ENCODE data around the gene TCF3. TPM values are rescaled to one million over a fixed set of nuclear protein-coding genes. Genes with fewer than 3 reads are reported as not detected.

Gene TCF3
- total and polyA plus RNA-seq, 2 donors (not counting 1 experiment from before 2014, with no cell fraction given), result 39.3 to 54.7 TPM

DNA sequence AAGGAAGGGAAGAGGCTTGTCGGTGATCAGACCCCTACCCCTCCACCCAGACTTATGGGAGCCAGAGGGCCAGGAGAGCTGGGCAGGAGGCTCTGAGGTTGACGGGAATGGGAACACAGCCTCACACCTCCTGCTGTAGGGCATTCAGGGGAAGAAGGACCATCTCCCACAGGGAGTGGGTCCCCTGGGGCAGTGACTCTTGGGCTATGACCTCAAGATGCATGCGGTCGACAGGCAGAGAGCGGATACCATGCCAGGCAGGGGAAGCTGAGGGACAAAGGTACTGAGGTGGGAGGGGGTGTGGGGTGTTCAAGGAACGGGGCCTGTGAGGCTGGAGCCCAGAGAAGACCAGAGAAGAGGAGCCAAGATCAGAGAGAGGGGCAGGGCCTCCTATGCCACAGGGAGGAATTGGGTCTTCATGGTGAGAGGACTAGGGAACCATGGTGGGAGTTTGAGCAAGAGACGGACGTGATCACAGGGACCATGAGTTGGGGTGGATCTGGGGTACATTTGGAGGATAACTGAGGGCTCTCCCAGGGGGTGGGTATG lies 4.6 kb upstream of the TCF3 start:
- no peaks in the 10 kb centered on the region for H3K9me3 ChIP-seq (ENCODE audit: control insufficient read depth, insufficient read depth, low read depth, low read length)
- TF ChIP-seq EZH2 (IDR thresholded peaks at IDR 0.05; ENCODE audit: low read length, missing control alignments), result no peak
- TF ChIP-seq CTCF (conservative IDR thresholded peaks at IDR 0.05 in 1 of 2, IDR thresholded peaks at IDR 0.05 in 1 of 2; ENCODE audit: low read depth in 1 of 2, low read length in 2 of 2), result no peak
- H3K9ac ChIP-seq (ENCODE audit: insufficient read depth, low read length), result no peak overlapping the region
- no peaks in the 10 kb centered on the region for H3K4me1 ChIP-seq (ENCODE audit: control insufficient read depth, extremely low read depth, insufficient read depth, low read length)
- no peak overlapping the region for H2AFZ ChIP-seq (ENCODE audit: low read length)
- no peak overlapping the region for H3K4me3 ChIP-seq (replicated peaks in 1 of 4; ENCODE audit: control extremely low read depth in 1 of 4, insufficient read depth in 1 of 4, low read depth in 3 of 4, low read length in 4 of 4)
- H3K27me3 ChIP-seq (ENCODE audit: control insufficient read depth, insufficient read depth, low read length), result no peaks in the 10 kb centered on the region
- DNase-seq (ENCODE audit: low read depth in 2 of 2), result no peak
- H3K27ac ChIP-seq (ENCODE audit: insufficient read depth, low read length), result no peak overlapping the region
- no peaks in the 10 kb centered on the region for H4K20me1 ChIP-seq (ENCODE audit: control insufficient read depth, extremely low read depth, insufficient read depth, low read length)
- no peaks in the 10 kb centered on the region for H3K36me3 ChIP-seq (ENCODE audit: control insufficient read depth, insufficient read depth, low read length)
- no peaks in the 10 kb centered on the region for H3K79me2 ChIP-seq (ENCODE audit: control insufficient read depth, insufficient read depth, low read length)
- no peak overlapping the region for H3K4me2 ChIP-seq (ENCODE audit: extremely low read depth, insufficient read depth, low read length)

- Histone ChIP-seq H4K20me1 (ENCODE audit: control insufficient read depth, extremely low read depth, insufficient read depth, low read length) (no peaks in the 10 kb centered on the region), H3K27me3 (ENCODE audit: control insufficient read depth, insufficient read depth, low read length) (no peaks in the 10 kb centered on the region), H3K79me2 (ENCODE audit: control insufficient read depth, insufficient read depth, low read length) (peaks cover 4% of the 10 kb centered on the region), H3K36me3 (ENCODE audit: control insufficient read depth, insufficient read depth, low read length) (no peaks in the 10 kb centered on the region), H3K27ac (ENCODE audit: insufficient read depth, low read length) (no peak overlapping the region), H3K4me1 (ENCODE audit: control insufficient read depth, extremely low read depth, insufficient read depth, low read length) (no peaks in the 10 kb centered on the region), H3K9me3 (ENCODE audit: control insufficient read depth, insufficient read depth, low read depth, low read length) (no peaks in the 10 kb centered on the region), H3K4me2 (ENCODE audit: extremely low read depth, insufficient read depth, low read length) (no peak overlapping the region), H3K9ac (ENCODE audit: insufficient read depth, low read length) (no peak overlapping the region), H3K4me3 (replicated peaks in 1 of 4; ENCODE audit: control extremely low read depth in 1 of 4, insufficient read depth in 1 of 4, low read depth in 3 of 4, low read length in 4 of 4) (no peak overlapping the region), H2AFZ (ENCODE audit: low read length) (no peak overlapping the region)
- DNase-seq (ENCODE audit: low read depth in 2 of 2), result no peak
- TF ChIP-seq EZH2 (IDR thresholded peaks at IDR 0.05; ENCODE audit: low read length, missing control alignments), result no peak
- no peak for TF ChIP-seq CTCF (conservative IDR thresholded peaks at IDR 0.05 in 1 of 2, IDR thresholded peaks at IDR 0.05 in 1 of 2; ENCODE audit: low read depth in 1 of 2, low read length in 2 of 2)
These were observed 3.7 kb upstream of the TCF3 start for GRCh38 chr19:1655987-1656608.

DNA sequence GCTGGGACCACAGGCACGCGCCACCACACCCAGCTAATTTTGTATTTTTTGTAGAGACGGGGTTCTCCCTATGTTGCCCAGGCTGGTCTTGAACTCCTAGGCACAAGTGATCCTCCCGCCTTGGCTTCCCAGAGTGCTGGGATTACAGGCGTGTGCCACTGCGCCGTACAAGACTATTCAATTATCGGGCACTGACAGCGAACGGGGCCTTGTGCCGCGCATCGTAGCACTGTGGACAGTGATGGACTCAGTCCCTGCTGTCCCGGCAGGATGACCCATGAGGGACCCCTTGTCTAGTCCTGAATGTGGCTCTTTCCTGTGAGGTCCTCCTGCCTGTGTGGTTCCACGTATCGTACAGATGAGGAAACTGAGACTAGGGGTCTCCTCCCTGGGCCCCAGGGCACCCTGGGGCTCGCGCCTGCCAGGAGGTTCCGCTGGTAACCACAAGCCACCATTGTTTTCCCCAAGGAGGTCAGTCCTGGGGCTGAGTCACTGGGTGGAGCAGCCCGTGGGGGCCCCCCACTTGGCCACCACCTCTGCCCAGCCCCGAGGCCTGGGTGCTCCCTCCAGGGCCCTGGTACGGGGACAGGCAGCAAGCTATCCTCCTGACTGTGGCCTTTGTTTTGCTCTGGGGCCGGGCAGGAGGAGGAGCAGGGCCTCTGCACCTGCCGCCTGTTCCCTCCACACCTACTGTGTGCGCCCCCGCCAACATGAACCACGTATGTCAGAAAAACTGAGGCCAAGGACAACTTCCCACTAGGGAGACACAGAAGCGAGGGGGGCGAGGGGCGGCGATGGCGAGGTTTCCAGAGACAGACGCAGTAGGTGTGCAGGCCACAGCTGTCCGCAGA lies 2.9 kb upstream of the TCF3 start:
- Histone ChIP-seq H3K9ac (ENCODE audit: insufficient read depth, low read length) (no peak overlapping the region), H3K79me2 (ENCODE audit: control insufficient read depth, insufficient read depth, low read length) (peaks cover 12% of the 10 kb centered on the region), H3K4me2 (ENCODE audit: extremely low read depth, insufficient read depth, low read length) (no peak overlapping the region), H3K4me3 (replicated peaks in 1 of 4; ENCODE audit: control extremely low read depth in 1 of 4, insufficient read depth in 1 of 4, low read depth in 3 of 4, low read length in 4 of 4) (no peak overlapping the region), H3K4me1 (ENCODE audit: control insufficient read depth, extremely low read depth, insufficient read depth, low read length) (no peaks in the 10 kb centered on the region), H3K9me3 (ENCODE audit: control insufficient read depth, insufficient read depth, low read depth, low read length) (no peaks in the 10 kb centered on the region), H2AFZ (ENCODE audit: low read length) (no peak overlapping the region), H3K36me3 (ENCODE audit: control insufficient read depth, insufficient read depth, low read length) (no peaks in the 10 kb centered on the region), H3K27ac (ENCODE audit: insufficient read depth, low read length) (no peak overlapping the region), H3K27me3 (ENCODE audit: control insufficient read depth, insufficient read depth, low read length) (no peaks in the 10 kb centered on the region), H4K20me1 (ENCODE audit: control insufficient read depth, extremely low read depth, insufficient read depth, low read length) (no peaks in the 10 kb centered on the region)
- DNase-seq (ENCODE audit: low read depth in 2 of 2), result no peak
- TF ChIP-seq EZH2 (IDR thresholded peaks at IDR 0.05; ENCODE audit: low read length, missing control alignments) (no peak), CTCF (conservative IDR thresholded peaks at IDR 0.05 in 1 of 2, IDR thresholded peaks at IDR 0.05 in 1 of 2; ENCODE audit: low read depth in 1 of 2, low read length in 2 of 2) (no peak)
